ENCODE measurements around the gene MARK1. TPM values are rescaled to one million over a fixed set of nuclear protein-coding genes. Genes with fewer than 3 reads are reported as not detected.
A peak's percentile ranks its signal among the peaks of the same experiment; 100 is the strongest.

The MARK1 gene
- total RNA-seq (ENCODE audit: unreplicated experiment) = 105 TPM
- long read RNA-seq, full-length matches to known transcripts = 5 of 23 reads
- long read RNA-seq, partial matches to known transcripts = 12 of 23 reads
- long read RNA-seq, other reads (novel, unspliced or antisense) = 6 of 23 reads

GRCh38 chr1:220527908-220528678 lies at the start of gene MARK1:
MARK1 (plus strand) TSS chr1:220528136; CDS start chr1:220528823, 687 bp downstream.
- DNase-seq = peak; percentile 78
- Mint-ChIP-seq H3K27me3 (ENCODE audit: unreplicated experiment) (peaks cover 10% of the 10 kb centered on the region), H3K4me1 (ENCODE audit: low read depth, unreplicated experiment) (peaks cover 32% of the 10 kb centered on the region), H3K36me3 (ENCODE audit: unreplicated experiment) (no peaks in the 10 kb centered on the region), H3K4me3 (ENCODE audit: unreplicated experiment) (peak within 1 kb of the TSS; percentile 98), H3K27ac (ENCODE audit: unreplicated experiment) (peak within 1 kb of the TSS; percentile 98), H3K9me3 (ENCODE audit: unreplicated experiment) (peaks cover 16% of the 10 kb centered on the region)
- TF ChIP-seq, protein P1, sequence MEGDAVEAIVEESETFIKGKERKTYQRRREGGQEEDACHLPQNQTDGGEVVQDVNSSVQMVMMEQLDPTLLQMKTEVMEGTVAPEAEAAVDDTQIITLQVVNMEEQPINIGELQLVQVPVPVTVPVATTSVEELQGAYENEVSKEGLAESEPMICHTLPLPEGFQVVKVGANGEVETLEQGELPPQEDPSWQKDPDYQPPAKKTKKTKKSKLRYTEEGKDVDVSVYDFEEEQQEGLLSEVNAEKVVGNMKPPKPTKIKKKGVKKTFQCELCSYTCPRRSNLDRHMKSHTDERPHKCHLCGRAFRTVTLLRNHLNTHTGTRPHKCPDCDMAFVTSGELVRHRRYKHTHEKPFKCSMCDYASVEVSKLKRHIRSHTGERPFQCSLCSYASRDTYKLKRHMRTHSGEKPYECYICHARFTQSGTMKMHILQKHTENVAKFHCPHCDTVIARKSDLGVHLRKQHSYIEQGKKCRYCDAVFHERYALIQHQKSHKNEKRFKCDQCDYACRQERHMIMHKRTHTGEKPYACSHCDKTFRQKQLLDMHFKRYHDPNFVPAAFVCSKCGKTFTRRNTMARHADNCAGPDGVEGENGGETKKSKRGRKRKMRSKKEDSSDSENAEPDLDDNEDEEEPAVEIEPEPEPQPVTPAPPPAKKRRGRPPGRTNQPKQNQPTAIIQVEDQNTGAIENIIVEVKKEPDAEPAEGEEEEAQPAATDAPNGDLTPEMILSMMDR (IDR thresholded peaks at IDR 0.05; ENCODE audit: partially characterized antibody, unreplicated experiment) = no peak

GRCh38 chr1:220483700-220484099 lies 44.2 kb upstream of the MARK1 start:
- DNase-seq = no peak
- H3K36me3 Mint-ChIP-seq (ENCODE audit: unreplicated experiment) = no peaks in the 10 kb centered on the region
- no peak overlapping the region for H3K4me3 Mint-ChIP-seq (ENCODE audit: unreplicated experiment)
- H3K27me3 Mint-ChIP-seq (ENCODE audit: unreplicated experiment) = no peaks in the 10 kb centered on the region
- no peak overlapping the region for H3K27ac Mint-ChIP-seq (ENCODE audit: unreplicated experiment)
- H3K9me3 Mint-ChIP-seq (ENCODE audit: unreplicated experiment) = peaks cover 3% of the 10 kb centered on the region
- TF ChIP-seq, protein P1 (IDR thresholded peaks at IDR 0.05; ENCODE audit: partially characterized antibody, unreplicated experiment) = no peak
- H3K4me1 Mint-ChIP-seq (ENCODE audit: low read depth, unreplicated experiment) = peaks cover 4% of the 10 kb centered on the region

GRCh38 chr1:220484135-220484534 lies 43.8 kb upstream of the MARK1 start:
- H3K27ac Mint-ChIP-seq (ENCODE audit: unreplicated experiment) = no peak overlapping the region

GRCh38 chr1:220485131-220485530 lies 42.8 kb upstream of the MARK1 start:
- no peak overlapping the region for H3K4me3 Mint-ChIP-seq (ENCODE audit: unreplicated experiment)
- TF ChIP-seq, protein P1 (IDR thresholded peaks at IDR 0.05; ENCODE audit: partially characterized antibody, unreplicated experiment) = no peak
- no peaks in the 10 kb centered on the region for H3K36me3 Mint-ChIP-seq (ENCODE audit: unreplicated experiment)
- H3K4me1 Mint-ChIP-seq (ENCODE audit: low read depth, unreplicated experiment) = peaks cover 6% of the 10 kb centered on the region
- no peak overlapping the region for H3K27ac Mint-ChIP-seq (ENCODE audit: unreplicated experiment)
- no peaks in the 10 kb centered on the region for H3K27me3 Mint-ChIP-seq (ENCODE audit: unreplicated experiment)
- no peak for DNase-seq
- H3K9me3 Mint-ChIP-seq (ENCODE audit: unreplicated experiment) = peaks cover 5% of the 10 kb centered on the region

More at GRCh38 chr1:220484135-220484534, 43.8 kb upstream of the MARK1 start:
- DNase-seq = no peak
- Mint-ChIP-seq H3K36me3 (ENCODE audit: unreplicated experiment) (no peaks in the 10 kb centered on the region), H3K9me3 (ENCODE audit: unreplicated experiment) (peaks cover 5% of the 10 kb centered on the region), H3K4me3 (ENCODE audit: unreplicated experiment) (no peak overlapping the region), H3K27me3 (ENCODE audit: unreplicated experiment) (no peaks in the 10 kb centered on the region), H3K4me1 (ENCODE audit: low read depth, unreplicated experiment) (peaks cover 6% of the 10 kb centered on the region)
- TF ChIP-seq, protein P1 (IDR thresholded peaks at IDR 0.05; ENCODE audit: partially characterized antibody, unreplicated experiment) = no peak

GRCh38 chr1:220485791-220486190 lies 42.1 kb upstream of the MARK1 start:
- TF ChIP-seq, protein P1 (IDR thresholded peaks at IDR 0.05; ENCODE audit: partially characterized antibody, unreplicated experiment) = no peak
- Mint-ChIP-seq H3K36me3 (ENCODE audit: unreplicated experiment) (no peaks in the 10 kb centered on the region), H3K27ac (ENCODE audit: unreplicated experiment) (no peak overlapping the region), H3K9me3 (ENCODE audit: unreplicated experiment) (peaks cover 5% of the 10 kb centered on the region), H3K4me1 (ENCODE audit: low read depth, unreplicated experiment) (peaks cover 6% of the 10 kb centered on the region), H3K27me3 (ENCODE audit: unreplicated experiment) (no peaks in the 10 kb centered on the region), H3K4me3 (ENCODE audit: unreplicated experiment) (no peak overlapping the region)
- no peak for DNase-seq

Data from glutamatergic neuron (in vitro differentiated cells).